Esophagus squamous epithelium (tissue), 5 donors: ENCODE data around the gene RAB38. TPM values are rescaled to one million over a fixed set of nuclear protein-coding genes. Genes with fewer than 3 reads are reported as not detected.
A peak's percentile ranks its signal among the peaks of the same experiment; 100 is the strongest.

Source experiments
- DNase-seq: peaks from one replicate; lab custom pipeline; 2025; lab: John Stamatoyannopoulos, UW
- H3K27ac ChIP-seq, 4 donors: fragments of 200-600 bp; sonication (generic); one replicate each; pipeline ENCODE4 v1.5.1; 2016 to 2019; ENCODE audit warnings: mild to moderate bottlenecking in 1 of 4
- H3K27me3 ChIP-seq, 4 donors: fragments of 200-600 bp; sonication (generic); 1 replicate in 3 of 4; 2 replicates in 1 of 4; pipeline versions ENCODE4 v1.5.1 to v1.6.0; 2017 to 2021; ENCODE audit warnings: antibody characterized with exemption in 1 of 4
- H3K36me3 ChIP-seq, 3 donors: fragments of 200-600 bp; sonication (generic); one replicate each; pipeline ENCODE4 v1.5.1; 2016 to 2019
- H3K4me1 ChIP-seq, 3 donors: fragments of 200-600 bp; sonication (generic); one replicate each; pipeline ENCODE4 v1.5.1; 2017 to 2019
- H3K4me3 ChIP-seq, 4 donors: fragments of 200-600 bp; sonication (generic); 1 replicate in 3 of 4; 2 replicates in 1 of 4; pipeline ENCODE4 v1.5.1; 2016 to 2019; ENCODE audit warnings: mild to moderate bottlenecking in 2 of 4, moderate library complexity in 1 of 4
- H3K9me3 ChIP-seq, 3 donors: fragments of 200-600 bp; sonication (generic); one replicate each; pipeline ENCODE4 v1.5.1; 2016 to 2019
- POLR2A ChIP-seq, 4 donors: fragments of 450-650 bp; IDR thresholded peaks; one replicate each; pipeline ENCODE4 v1.6.1; 2017; ENCODE audit warnings: antibody characterized with exemption in 4 of 4, mild to moderate bottlenecking in 4 of 4, moderate library complexity in 3 of 4
- WGBS, 2 donors: methylation state at CpG; one replicate each; pipeline ENCODE4 v1.1.5; 2018; 5-methylcytosine and 5-hydroxymethylcytosine counted together
- intact Hi-C: fragments of 100-400 bp; cut with DNase I; formaldehyde crosslinking; loops from one replicate; pipeline ENCODE4 v1.15.0; 2022
- total RNA-seq, 4 donors: library from RNA; depleted of rRNA; stranded (reverse); fragments of >200 nt; gene quantifications; one replicate each; pipeline ENCODE4 v1.1.0, GENCODE V29; 2016
- TF ChIP-seq, protein P1 (sequence below), 6 experiments: fragments of 450-650 bp in 4 of 6; fragments of 200-600 bp in 2 of 6; sonication (generic) in 2 of 6; IDR thresholded peaks; one replicate each; pipeline ENCODE4 v1.5.1; 2016 to 2019; ENCODE audit warnings: antibody characterized with exemption in 6 of 6, mild to moderate bottlenecking in 4 of 6, moderate library complexity in 4 of 6
- donor health status: DM: yes; HTN: yes; CAD: no.

Gene RAB38
- total RNA-seq, 4 donors from 2014 or later: 23.4 to 105 (median 65.1) TPM

DNA sequence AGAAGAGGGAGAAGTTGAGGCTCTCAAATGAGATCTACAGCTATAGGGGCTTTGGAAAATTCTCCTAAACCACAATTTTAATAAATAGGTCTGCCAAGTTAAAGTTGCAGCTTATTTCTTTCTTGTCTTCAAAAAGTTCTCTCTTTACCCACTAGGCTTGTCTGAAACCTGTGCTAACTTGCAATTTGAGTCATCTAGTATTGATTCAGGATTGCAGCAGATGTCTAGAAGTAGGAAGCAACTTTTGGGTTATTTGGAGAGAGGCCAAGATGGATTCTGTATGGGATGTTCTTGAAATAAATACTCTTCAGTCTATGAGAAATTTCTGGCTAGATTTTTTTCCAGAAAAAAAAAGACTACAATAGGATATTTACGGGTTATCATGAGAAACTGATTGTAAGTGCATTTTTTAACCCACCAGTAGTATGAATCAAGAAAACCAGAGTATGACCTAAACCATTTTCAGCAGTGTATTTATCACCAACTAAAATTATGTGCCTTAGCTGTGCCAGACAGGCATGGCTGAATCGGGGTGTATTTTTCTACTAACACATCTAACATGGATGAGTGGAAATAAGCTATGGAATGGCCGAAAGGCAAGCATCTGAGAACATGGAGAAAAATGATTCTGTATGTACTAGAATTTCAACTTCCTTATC is 4.9 kb upstream of the RAB38 start:
- TF ChIP-seq, protein P1, sequence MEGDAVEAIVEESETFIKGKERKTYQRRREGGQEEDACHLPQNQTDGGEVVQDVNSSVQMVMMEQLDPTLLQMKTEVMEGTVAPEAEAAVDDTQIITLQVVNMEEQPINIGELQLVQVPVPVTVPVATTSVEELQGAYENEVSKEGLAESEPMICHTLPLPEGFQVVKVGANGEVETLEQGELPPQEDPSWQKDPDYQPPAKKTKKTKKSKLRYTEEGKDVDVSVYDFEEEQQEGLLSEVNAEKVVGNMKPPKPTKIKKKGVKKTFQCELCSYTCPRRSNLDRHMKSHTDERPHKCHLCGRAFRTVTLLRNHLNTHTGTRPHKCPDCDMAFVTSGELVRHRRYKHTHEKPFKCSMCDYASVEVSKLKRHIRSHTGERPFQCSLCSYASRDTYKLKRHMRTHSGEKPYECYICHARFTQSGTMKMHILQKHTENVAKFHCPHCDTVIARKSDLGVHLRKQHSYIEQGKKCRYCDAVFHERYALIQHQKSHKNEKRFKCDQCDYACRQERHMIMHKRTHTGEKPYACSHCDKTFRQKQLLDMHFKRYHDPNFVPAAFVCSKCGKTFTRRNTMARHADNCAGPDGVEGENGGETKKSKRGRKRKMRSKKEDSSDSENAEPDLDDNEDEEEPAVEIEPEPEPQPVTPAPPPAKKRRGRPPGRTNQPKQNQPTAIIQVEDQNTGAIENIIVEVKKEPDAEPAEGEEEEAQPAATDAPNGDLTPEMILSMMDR (IDR thresholded peaks at IDR 0.05): peak in 4 of 6 experiments; percentile 9 to 73 (median 44)
- no peak for TF ChIP-seq POLR2A (IDR thresholded peaks at IDR 0.05)
- WGBS, 2 donors: 28 to 51% methylated on average over 3 of the region's 3 CpGs
- Histone ChIP-seq H3K27ac (peak overlapping the region; percentile 40 to 82 (median 73)), H3K27me3 (no peaks in the 10 kb centered on the region), H3K4me3 (no peak overlapping the region), H3K4me1 (peaks cover 8 to 93% (median 17%) of the 10 kb centered on the region in 3 donors), H3K9me3 (no peaks in the 10 kb centered on the region), H3K36me3 (no peaks in the 10 kb centered on the region)
- intact Hi-C loops: no loop called here
- DNase-seq: no peak

DNA sequence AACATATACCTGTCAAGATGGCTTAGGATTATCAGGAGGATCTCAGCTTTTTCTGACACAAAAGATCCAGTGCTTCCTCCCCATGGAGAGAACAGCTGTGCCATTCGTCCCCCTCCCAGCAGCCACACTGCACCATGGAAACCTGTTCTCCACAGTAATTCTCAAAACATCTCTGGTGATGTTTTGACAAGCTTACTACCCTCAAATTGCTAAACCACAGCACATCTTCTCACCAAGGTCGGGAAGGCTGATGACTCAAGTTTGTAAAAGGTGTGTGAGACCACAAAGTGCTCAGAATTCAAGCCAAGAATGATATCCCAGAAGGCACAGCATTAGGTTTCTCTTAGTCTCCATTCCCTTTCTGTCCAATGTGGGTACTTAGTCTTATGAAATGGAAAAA is 3.9 kb upstream of the RAB38 start:
- no peaks in the 10 kb centered on the region for H3K9me3 ChIP-seq
- no peak overlapping the region for H3K4me3 ChIP-seq
- WGBS, 2 donors: 29 to 32% methylated on average over 2 of the region's 2 CpGs
- H3K27me3 ChIP-seq: no peaks in the 10 kb centered on the region
- TF ChIP-seq POLR2A (IDR thresholded peaks at IDR 0.05): no peak
- TF ChIP-seq, protein P1 (IDR thresholded peaks at IDR 0.05): no peak
- DNase-seq: no peak
- no peaks in the 10 kb centered on the region for H3K36me3 ChIP-seq
- H3K4me1 ChIP-seq: peaks cover 8 to 99% (median 17%) of the 10 kb centered on the region in 3 donors
- H3K27ac ChIP-seq: peak overlapping the region; percentile 40 to 82 (median 73)
- intact Hi-C loops: no loop called here

DNA sequence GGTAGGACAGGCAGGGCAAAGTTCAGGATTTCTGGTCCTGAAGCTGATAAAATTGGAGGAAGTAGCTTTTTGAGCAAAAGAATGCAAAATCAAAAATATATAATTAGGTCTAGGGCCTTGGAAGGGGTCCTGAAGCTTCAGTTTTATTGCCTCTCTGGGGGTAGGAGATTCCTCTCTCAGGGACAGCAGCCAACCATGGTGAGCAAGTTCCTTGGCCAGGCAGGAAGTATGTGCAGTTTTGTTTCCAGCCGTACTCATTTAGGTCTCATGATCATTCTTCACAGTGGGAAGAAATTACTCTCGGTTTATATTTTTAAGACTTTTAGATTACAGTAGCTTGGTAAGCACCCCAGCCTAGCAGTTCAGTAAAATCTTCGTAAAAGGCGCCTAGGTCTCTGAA is 2.9 kb upstream of the RAB38 start:
- TF ChIP-seq, protein P1 (IDR thresholded peaks at IDR 0.05): no peak
- no peak for TF ChIP-seq POLR2A (IDR thresholded peaks at IDR 0.05)
- Histone ChIP-seq H3K4me3 (no peak overlapping the region), H3K4me1 (peaks cover 8 to 99% (median 17%) of the 10 kb centered on the region in 3 donors), H3K27ac (peak overlapping the region in 3 of 4 donors; percentile 70 to 82 (median 76)), H3K27me3 (no peaks in the 10 kb centered on the region), H3K36me3 (no peaks in the 10 kb centered on the region), H3K9me3 (no peaks in the 10 kb centered on the region)
- 54 to 69% methylated on average over 4 of the region's 4 CpGs for WGBS, 2 donors
- intact Hi-C loops: no loop called here
- DNase-seq: no peak

- H3K4me1 ChIP-seq: peaks cover 8 to 99% (median 18%) of the 10 kb centered on the region in 3 donors
- WGBS, 2 donors: 34 to 48% methylated on average over 2 to 5 of the region's 15 CpGs
- TF ChIP-seq, protein P1 (IDR thresholded peaks at IDR 0.05): no peak
- TF ChIP-seq POLR2A (IDR thresholded peaks at IDR 0.05): no peak
- no peak for DNase-seq
- no peaks in the 10 kb centered on the region for H3K9me3 ChIP-seq
- intact Hi-C loops: no loop called here
- peak overlapping the region; percentile 84 to 93 (median 90) for H3K27ac ChIP-seq
- peak overlapping the region; percentile 50 to 67 (median 60) for H3K4me3 ChIP-seq
- H3K36me3 ChIP-seq: no peaks in the 10 kb centered on the region
- no peaks in the 10 kb centered on the region for H3K27me3 ChIP-seq
Measured at GRCh38 chr11:88175569-88176075, 379 bp upstream of the RAB38 start.

GRCh38 chr11:88173956-88174355 is 1.3 kb downstream of the RAB38 start:
- WGBS, 2 donors: 37 to 46% methylated on average over 3 of the region's 3 CpGs
- DNase-seq: no peak
- H3K27ac ChIP-seq: peak overlapping the region; percentile 18 to 93 (median 90)
- intact Hi-C loops: no loop called here
- no peaks in the 10 kb centered on the region for H3K27me3 ChIP-seq
- no peaks in the 10 kb centered on the region for H3K36me3 ChIP-seq
- H3K4me1 ChIP-seq: peaks cover 8 to 96% (median 18%) of the 10 kb centered on the region in 3 donors
- TF ChIP-seq, protein P1 (IDR thresholded peaks at IDR 0.05): no peak
- no peak for TF ChIP-seq POLR2A (IDR thresholded peaks at IDR 0.05)
- no peaks in the 10 kb centered on the region for H3K9me3 ChIP-seq
- H3K4me3 ChIP-seq: peak overlapping the region; percentile 50 to 67 (median 60)
